ENCODE data around the gene PRTFDC1.
"Not testable (repeated sequence)": the region's sequence is repeated elsewhere in the genome, so short reads cannot be mapped to it uniquely, and the experiment has no call there.

PRTFDC1 gene

DNA sequence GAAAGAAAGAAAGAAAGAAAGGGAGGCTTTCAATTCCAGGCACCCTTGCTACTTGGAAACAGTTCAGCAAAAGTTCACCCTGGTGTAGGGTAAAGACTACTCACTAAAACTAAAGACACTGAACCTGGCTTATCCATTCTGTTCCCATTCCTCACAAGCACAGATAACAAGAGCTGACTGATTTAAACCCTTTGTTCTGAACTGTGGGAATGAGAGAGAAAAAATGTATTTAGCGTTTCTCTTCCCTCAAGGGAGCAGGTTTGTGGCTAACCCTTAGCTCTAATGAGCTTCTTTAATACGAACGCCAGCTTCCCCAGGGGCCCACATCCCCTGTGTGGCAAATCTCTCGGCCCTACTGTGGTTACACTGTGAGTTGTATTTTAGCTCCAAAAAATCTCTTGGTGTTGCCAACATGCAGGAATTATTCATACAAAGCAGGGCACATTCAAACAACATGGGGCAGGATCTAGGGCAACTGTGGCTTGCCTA is 23.3 kb downstream of the PRTFDC1 start:
- DNase-seq: no peak

DNA sequence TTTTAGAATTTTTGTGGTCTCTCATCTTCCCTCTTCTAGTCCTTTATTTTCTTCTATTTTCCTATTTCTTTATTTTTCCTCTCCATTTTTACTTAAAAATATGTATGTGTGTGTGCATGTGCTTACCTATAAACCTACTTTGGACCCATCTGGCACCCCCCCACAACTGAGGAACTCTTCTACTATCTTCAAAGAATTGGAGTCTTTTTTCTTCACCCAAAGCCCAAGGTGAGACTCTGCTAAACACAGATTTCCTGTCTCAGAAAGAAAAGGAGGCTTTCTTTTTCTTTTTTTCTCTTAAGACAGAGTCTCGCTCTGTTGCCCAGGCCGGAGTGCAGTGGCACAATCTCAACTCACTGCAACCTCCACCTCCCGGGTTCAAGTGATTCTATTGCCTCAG is 24.2 kb downstream of the PRTFDC1 start:
- DNase-seq: no peak

DNA sequence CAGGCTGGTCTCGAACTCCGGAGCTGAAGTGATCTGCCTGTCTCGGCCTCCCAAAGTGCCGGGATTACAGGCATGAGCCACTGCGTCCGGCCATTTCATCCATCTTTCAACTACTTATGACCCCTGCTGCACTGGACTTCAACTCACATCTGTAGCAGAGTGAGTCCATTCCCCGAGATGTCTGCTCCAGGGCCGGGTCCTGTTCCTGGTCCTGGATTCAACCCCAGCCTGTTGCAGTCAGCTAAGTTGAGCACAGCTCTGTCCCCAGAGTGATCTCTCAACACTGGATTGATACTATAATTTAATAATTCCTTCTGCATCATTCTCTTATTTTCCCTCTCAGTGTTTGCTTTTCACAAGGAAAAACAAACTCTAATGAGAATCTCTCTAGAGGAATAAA is 25.8 kb downstream of the PRTFDC1 start:
- DNase-seq: no peak

DNA sequence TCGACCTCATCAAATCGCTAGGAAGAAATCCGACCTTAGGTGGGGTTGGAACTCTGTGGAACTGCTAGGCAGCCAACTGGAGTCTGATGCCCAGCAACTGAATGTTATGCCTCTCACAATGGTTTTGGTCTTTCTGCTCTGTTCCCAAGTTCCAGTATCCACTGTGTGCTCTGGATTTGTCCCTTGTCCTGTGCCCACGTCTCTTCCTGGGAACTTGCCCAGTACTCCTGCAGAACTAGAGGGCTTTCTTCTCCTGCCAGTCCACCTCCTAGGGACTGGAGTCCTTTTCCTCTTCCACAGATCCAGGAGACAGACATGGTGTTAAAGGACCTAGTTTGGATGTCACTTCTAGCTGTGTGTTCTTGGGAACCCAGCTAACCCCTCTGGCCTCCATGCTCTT is 26.6 kb downstream of the PRTFDC1 start:
- DNase-seq: no peak

DNA sequence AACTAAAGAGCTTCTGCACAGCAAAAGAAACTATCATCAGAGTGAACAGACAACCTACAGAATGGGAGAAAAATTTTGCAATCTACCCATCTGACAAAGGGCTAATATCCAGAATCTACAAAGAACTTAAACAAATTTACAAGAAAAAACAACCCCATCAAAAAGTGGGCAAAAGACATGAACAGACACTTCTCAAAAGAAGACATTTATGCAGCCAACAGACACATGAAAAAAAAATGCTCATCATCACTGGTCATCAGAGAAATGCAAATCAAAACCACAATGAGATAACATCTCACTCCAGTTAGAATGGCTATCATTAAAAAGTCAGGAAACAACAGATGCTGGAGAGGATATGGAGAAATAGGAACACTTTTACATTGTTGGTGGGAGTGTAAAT is 27.9 kb downstream of the PRTFDC1 start:
- not testable (repeated sequence) for DNase-seq

DNA sequence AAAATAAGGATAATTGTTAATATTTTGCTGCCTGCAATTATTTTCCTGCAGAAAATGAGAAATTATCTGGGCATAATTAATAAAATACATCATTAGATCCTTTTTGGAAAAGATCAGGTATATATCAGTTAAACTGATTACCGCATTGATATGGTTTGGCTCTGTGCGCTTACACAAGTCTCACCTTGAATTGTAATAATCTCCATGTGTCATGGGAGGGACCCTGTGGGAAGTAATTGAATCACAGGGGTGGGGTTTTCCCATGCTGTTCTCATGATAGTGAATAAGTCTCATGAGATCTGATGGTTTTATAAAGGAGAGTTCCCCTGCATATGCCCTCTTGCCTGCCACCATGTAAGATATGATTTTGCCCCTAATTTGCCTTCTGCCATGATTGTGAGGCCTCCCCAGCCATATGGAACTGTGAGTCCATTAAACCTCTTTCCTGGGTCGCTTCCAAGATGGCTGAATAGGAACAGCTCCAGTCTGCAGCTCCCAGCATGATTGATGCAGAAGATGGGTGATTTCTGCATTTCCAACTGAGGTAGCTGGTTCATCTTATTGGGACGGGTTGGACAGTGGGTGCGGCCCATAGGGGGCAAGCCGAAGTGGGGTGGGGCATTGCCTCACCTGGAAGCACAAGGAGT is 30.1 kb downstream of the PRTFDC1 start:
- DNase-seq: not testable (repeated sequence)

DNA sequence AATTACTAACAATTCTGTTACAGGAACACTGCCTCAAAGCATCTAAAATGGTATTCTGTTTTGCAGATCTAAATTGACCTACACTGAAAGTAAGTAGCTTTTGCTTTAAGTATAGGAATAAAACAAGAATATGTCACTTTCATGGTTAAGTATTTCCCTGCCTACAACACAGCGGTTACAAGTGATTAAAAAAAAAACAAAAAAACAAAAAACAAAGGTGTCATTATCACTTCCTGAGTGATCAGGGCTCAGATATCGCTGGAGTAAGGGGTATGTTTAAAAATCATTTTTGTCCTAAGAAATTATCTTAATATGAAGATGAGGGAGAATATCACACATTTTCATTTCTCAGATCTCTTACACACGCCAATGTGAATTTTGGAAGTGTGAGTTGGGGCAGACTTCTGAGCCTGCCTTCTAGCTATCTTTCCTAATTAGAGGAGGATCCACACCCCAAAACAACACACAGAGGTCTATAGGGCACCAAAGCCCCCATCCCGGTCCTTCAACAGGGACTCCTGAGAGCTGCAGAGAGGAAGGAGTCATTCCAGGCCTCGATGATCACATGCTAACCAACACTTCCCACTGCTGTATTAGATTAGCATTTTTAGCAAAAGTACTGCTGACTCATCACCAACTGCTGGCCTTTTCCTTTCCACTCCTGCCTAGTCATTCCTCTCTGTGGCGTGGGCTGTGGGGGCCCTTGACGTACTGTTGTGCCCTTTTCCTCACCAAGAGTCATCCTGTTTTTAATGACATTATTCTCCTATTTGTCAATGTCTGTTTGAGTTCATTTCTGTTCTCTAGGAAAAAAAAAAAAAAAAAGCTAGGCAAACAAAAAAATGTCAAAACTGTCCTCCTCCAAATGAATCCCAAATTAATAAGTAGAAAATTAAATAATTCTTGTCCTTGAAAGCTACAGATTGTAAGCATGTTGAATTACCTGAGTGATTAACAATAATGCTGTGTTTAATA is 31.2 kb downstream of the PRTFDC1 start:
- DNase-seq: no peak

DNA sequence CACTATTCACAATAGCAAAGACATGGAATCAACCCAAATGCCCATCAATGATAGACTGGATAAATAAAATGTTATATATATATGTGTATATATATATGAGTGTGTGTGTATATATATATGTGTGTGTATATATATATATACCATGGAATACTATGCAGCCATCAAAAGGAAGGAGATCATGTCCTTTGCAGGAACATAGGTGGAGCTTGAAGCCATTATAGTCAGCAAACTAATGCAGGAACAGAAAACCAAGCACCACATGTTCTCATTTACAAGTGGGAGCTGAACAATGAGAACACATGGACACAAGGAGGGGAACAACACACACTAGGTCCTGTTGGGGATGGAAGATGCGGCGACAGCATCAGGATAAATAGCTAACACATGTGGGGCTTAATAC is 32.2 kb downstream of the PRTFDC1 start:
- DNase-seq: not testable (repeated sequence)

DNA sequence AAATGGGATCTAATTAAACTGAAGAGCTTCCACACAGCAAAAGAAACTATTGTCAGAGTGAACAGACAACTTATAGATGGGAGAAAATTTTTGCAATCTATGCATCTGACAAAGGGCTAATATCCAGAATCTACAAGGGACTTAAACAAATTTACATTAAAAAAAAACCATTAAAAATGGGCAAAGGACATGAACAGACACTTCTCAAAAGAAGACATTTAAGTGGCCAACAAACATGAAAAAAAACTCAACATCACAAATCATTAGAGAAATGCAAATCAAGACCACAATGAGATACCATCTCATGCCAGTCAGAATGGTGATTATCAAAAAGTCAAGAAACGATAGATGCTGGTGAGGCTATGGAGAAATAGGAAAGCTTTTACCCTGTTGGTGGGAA is 32.8 kb downstream of the PRTFDC1 start:
- not testable (repeated sequence) for DNase-seq

DNA sequence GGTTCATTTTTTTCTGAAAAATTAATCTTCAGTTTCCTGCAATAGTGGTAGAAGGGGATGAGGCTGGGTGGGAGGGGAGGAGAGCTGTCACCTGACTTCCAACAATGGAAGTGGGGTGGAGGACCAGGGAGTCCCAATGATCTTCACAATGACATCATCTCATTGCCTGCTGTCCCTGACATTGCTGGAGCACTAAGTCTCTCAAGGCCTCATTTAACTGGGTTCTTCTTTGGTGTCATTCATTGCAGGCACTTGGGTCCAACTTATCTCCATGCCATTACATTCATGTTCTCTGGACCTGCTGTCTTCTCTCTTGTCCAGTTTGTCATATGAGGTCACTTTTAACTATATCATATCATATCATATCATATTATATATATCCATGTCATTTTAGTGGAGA is 34.4 kb downstream of the PRTFDC1 start:
- DNase-seq: no peak

DNA sequence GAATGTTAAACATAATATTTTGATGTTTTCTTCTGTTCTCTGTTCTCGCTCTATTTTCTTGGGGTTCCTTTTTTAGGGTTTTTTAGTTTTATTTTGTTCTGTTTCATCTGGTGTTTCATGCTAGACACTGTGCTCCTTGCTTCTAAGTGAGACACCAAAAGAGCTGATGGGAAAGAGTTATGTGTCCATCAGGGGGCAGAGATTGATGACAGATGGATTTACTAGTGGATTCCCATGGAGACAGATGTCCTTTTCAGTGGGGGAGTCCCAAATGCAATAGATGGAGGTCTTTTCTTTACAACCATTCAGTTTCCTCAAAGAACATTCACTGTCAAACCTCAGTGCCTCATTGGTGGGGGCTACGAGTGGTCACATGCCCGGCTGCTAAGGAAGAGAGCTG is 34.9 kb downstream of the PRTFDC1 start:
- no peak for DNase-seq

DNA sequence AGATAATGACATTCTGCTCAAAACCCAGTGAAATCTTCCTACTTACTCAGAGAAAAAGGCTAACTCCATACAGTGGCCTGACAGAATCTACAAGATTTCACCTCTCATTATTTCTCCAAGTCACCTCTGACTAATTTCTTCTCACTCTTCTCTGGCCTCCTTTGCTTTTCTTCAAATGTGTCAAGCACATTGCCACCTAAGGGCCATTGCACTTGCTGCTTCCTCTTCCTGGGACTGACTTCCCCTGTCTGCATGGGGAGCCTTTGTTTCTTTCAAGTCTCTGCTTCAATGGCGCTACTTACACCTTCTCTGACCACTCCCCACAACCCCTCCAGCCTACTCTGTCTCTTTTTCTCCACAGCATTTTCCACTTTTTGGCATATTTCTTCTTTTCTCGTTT is 36.0 kb downstream of the PRTFDC1 start:
- DNase-seq: no peak

DNA sequence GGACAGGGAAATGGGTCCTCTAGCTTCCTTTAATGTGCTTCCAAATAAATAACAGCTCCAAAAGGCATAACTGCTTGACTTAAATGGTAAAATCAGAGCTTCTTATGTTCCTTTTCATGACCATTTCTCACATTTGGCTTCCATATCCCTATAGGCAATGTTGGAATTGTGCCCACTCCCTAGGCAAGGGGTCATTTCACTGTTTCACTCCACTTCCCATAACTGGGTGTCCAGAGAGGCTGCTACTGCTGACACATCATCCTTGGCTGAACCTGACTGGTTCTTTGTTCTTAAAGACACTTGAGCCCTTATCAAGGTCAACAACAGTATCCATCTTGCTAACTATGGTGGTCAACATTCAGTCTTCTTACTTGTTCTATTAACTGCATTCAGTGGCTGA is 37.1 kb downstream of the PRTFDC1 start:
- no peak for DNase-seq

DNA sequence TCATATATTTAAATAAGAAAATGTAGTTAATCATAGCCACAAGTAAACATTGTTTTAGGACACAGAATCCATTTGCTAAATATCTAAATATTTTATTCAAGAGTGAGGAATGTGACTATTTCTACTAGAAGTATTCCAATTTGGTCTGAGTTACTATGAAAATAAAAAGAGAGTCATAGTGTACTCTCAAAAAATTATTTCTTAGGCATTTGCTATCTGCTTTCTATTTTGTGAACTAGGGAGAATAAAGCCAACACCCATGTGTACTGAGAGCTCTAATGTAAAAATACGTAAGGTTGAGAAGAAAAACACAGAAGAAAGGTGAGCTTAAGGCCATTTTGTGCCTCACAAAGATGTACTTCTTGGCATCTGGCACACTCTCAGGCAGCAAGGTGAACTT is 38.3 kb downstream of the PRTFDC1 start:
- DNase-seq: no peak

DNA sequence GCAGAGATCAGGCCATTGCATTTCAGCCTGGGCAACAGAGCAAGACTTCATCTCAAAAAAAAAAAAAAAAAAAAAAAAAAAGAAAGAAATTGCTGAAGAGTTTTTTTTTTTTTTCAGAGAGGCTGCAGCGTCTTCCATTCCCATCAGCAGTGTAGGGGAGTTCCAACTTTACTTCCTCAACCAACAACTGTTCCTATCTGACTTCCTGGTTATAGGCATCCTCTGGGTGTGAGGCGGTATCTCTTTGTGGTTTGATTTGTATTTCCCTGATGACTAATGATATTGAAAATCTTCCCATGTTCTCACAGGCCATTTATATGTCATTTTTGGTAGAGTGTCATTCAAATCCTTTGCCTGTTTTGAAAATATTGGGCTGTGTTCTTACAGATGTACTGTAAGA is 40.2 kb downstream of the PRTFDC1 start:
- no peak for DNase-seq

DNA sequence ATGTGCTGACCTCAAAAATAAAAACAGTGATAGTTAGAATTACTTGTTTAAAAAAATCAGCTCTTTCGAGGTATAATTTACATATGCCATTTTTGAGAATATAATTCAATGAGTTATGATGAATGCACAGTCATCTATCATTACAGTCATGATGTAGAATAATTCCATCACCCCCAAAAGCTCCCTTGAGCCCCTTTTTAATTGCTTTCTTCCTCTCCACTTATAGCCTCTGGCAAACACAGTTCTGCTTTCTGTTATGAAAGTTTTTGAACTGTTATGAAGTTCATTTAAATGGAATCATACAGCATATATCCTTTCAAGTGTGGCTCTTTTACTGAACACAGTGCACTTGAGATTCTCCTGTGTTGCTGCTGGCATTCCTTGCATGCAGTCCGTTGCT is 41.4 kb downstream of the PRTFDC1 start:
- DNase-seq: no peak

DNA sequence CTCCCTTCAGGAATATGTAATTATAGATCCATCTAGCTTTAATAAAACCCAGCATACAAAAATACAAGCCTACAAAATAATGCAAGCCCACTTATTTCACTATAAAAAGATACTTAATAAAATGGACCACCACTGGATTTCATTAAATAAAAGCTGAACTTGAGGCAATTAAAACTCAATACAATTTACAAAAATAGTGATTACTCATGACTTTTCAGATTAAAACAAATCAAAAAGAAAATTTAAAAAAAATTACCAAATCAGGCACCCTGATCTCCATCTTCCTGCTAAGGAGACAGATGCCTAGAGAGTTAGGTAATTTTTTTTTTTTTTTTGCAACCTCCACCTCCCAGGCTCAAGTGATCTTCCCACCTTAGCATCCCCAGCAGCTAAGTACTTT is 41.8 kb downstream of the PRTFDC1 start:
- no peak for DNase-seq

DNA sequence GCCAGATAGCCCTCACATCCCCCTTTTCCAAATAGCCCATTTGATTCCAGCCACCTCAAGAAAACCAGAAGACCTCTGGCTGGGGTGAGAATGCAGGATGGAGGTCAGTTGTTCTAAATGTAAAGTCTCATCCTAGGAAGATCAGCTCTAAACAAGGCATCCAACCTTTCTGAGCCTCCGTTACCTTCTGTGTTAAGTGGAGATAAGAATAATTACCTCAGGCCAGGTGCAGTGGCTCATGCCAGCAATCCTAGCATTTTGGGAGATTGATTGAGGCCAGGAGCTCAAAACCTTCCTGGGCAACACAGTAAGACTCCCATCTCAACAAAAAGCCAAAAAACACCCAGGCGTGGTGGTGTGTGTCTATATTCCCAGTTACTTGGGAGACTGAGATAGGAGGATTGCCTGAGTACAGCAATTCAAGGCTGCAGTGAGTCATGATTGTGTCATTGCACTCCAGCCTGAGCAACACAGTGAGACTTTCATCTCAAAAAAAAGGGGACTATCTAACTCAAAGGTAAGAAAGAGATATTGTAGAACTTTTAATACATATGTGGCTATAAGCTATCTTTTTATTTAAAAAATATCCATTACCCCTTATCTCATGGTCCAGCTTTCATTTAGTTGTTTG is 43.5 kb downstream of the PRTFDC1 start:
- DNase-seq: no peak

DNA sequence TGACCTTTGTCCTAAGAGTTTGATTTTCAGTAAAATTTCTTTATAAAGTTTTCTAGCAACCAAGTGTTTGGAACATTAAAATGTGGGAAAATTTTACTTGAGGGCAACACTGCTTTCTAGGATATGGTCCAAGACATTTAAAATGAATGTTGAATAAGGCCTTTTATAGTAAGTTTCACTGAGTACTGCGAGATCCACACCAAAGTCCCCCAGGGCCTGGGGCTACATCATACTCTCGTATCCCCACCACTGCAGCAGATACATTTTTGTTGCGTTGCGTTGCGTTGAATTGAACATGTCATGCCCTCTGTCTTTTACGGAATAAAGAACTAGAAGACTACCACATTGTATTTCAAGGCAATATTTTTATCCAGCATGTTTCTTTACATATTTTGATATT is 44.5 kb downstream of the PRTFDC1 start:
- DNase-seq: no peak

DNA sequence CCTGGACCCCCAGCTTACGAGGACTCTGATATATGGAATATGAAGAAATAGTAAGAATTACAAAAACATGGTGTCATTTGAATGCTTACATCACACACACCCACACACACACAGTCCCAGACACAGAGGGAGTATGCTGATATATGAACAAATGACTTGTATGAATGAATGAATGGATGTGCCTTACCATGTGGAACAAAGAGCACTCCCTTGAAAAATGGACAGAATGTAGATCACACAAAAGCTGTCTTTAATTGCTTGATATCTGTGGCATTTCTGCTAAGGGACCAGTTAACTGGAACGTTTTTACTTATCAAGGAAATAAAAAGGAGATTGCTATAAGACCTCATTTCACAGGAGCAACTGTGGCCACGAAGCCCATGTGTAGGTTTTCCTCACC is 46.0 kb downstream of the PRTFDC1 start:
- DNase-seq: no peak

DNA sequence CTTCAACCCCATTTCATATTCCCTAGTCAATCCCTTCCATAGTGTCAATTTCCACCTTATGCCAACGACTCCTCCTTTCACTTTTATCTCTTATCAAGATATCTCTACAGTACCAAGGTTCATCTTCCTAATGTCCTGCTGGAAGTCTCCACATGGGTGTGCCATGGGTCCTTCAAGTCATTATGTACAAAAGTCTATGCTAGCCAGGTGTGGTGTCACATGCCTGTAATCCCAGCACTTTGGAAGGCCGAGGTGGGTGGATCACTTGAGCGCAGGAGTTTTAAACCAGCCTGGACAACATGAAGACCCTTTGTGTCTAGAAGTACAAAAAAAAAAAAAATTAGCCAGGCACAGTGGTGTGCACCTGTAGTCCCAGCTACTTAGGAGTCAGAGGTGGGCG is 47.6 kb downstream of the PRTFDC1 start:
- no peak for DNase-seq

DNA sequence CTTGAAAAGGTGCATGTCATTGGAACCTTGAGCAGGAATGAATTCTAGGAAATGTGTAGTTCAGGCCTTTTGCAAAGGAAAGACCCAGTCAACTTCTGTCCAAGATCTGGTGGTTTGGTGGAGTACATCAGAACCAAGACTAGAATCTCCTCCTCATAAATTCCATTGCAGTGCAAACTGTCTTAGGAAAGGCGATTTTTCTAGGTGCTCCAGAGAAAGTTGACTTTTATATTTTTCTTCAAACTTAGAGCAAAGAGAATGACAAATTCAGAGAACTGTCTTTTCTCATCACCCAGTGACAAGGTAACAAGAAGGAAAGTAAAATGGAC is 50.0 kb downstream of the PRTFDC1 start:
- no peak for DNase-seq

DNA sequence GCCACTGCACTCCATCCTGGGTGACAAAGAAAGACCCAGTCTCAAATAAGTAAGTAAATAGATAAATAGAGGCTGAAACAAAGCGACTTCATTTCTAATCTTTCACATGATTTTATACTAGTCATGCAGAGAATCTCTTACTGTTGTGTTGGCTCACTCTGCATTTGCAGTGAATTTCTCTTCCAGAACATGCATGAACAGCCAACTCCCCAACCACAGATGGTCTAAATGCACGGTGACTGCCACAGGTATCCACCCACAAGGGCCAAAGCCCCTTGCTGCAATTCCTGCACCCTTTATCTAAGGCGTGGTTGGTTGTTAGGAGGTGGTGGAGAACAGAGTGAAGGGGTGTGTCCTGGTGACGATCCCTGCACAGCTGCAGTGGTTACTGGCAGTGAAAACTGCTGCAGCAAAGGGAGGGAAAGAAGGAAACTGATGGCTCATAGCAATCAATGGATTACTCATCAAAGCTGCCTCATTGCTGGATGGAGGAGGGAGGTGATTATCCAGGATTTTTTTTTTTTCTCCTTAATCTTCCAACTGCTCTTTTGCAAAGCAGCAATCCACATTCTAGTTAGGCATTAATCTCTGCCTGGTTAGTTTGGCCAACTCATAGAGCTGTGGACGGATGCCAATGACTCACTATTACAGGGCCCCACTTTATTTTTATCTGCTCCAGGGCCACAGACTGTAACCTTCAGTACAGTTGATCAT is 50.6 kb downstream of the PRTFDC1 start:
- DNase-seq: no peak
